Osteoblast (primary cell): Measurements from ENCODE around the gene MORC2. TPM values are rescaled to one million over a fixed set of nuclear protein-coding genes. Genes with fewer than 3 reads are reported as not detected.
A peak's percentile ranks its signal among the peaks of the same experiment; 100 is the strongest.

ENCODE experiments used
- DNase-seq: peaks from one replicate; pipeline ENCODE4 v3.0.0; 2011; ENCODE audit warnings: low spot score, mixed read lengths; ENCODE audit not compliant: insufficient read length; ENCODE audit errors: missing footprints
- H2AFZ ChIP-seq: 2 replicates; pipeline ENCODE4 v1.6.0; 2011; ENCODE audit warnings: mild to moderate bottlenecking, low read length
- H3K27ac ChIP-seq: 2 replicates; pipeline ENCODE4 v1.5.1; 2011; ENCODE audit warnings: mild to moderate bottlenecking, low read depth, low read length, moderate library complexity
- H3K27me3 ChIP-seq: 2 replicates; pipeline ENCODE4 v1.6.0; 2012; ENCODE audit warnings: mild to moderate bottlenecking, control low read depth, inconsistent platforms, low read length, moderate library complexity; ENCODE audit not compliant: insufficient read depth
- H3K36me3 ChIP-seq: 2 replicates; pipeline ENCODE4 v1.5.1; 2011; ENCODE audit warnings: mild to moderate bottlenecking, low read length, control low read depth, moderate library complexity; ENCODE audit not compliant: insufficient read depth
- H3K4me1 ChIP-seq: 2 replicates; pipeline ENCODE4 v1.5.1; 2011; ENCODE audit warnings: mild to moderate bottlenecking, low read length, control low read depth, moderate library complexity; ENCODE audit not compliant: insufficient read depth
- H3K4me2 ChIP-seq: 2 replicates; pipeline ENCODE4 v1.6.0; 2011; ENCODE audit warnings: mild to moderate bottlenecking, low read length; ENCODE audit not compliant: insufficient read depth
- H3K4me3 ChIP-seq: fragments of 200-600 bp; sonication (generic); 3 replicates; pipeline ENCODE4 v1.5.1; 2012; ENCODE audit warnings: mild to moderate bottlenecking, low read length, inconsistent platforms; ENCODE audit not compliant: insufficient read depth
- H3K79me2 ChIP-seq: 2 replicates; pipeline ENCODE4 v1.6.0; 2012; ENCODE audit warnings: mild to moderate bottlenecking, low read length, control low read depth, inconsistent platforms; ENCODE audit not compliant: insufficient read depth
- H3K9me3 ChIP-seq: 2 replicates; pipeline ENCODE4 v1.5.1; 2011; ENCODE audit warnings: low read depth, low read length, control low read depth
- H4K20me1 ChIP-seq: 2 replicates; pipeline ENCODE4 v1.6.0; 2012; ENCODE audit warnings: mild to moderate bottlenecking, low read length, control low read depth; ENCODE audit not compliant: insufficient read depth
- CTCF ChIP-seq: IDR thresholded peaks from 2 replicates; pipeline ENCODE4 v1.5.1; 2011; ENCODE audit warnings: mild to moderate bottlenecking, low read depth, low read length, moderate library complexity; ENCODE audit errors: extremely low read depth
- total RNA-seq: library from RNA; depleted of rRNA; stranded (reverse); fragments of >200 nt; gene quantifications from 2 replicates; pipeline ENCODE4 v1.2.3, GENCODE V29; 2012

Gene MORC2
- total RNA-seq, 1 donor, result 17.0 TPM

DNA sequence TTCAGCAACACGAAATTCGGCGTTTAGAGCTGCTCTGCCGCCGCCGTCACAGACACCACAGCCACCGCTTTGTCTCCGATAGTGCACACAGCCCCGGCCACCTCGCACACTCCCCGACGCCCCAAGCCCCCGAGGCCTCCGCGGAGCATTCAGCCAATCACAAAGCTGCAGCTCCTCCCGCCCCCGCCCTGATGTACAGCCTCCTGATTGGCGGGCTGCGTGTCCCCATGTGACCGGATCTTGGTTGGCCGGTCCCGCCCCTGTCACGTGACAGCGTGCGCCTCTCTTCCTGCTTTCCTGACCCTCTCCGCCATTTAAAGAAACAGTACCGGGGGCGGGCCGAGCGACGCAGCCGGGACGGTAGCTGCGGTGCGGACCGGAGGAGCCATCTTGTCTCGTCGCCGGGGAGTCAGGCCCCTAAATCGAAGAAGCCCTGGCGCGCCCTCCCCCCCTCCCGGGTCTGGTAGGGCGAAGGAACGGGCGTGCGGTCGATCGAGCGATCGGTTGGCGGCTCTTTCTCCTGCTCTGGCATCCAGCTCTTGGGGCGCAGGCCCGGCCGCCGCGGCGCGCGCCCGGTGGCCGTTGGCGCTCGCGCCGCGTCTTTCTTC lies 454 bp upstream of the MORC2 start, which contains the start of gene TUG1:
Gene TUG1 (plus strand): TSS at position 342 of the 608 bp plus-strand sequence.
- Histone ChIP-seq H3K79me2 (peaks cover 90% of the 10 kb centered on the region), H3K36me3 (peaks cover 27% of the 10 kb centered on the region), H3K4me3 (peak within 1 kb of the TSS; percentile 86), H3K4me2 (peak within 1 kb of the TSS; percentile 96), H3K9me3 (peaks cover 1% of the 10 kb centered on the region), H3K27ac (peak within 1 kb of the TSS; percentile 87), H3K4me1 (peaks cover 11% of the 10 kb centered on the region), H3K27me3 (no peaks in the 10 kb centered on the region), H4K20me1 (peaks cover 33% of the 10 kb centered on the region), H2AFZ (peak within 1 kb of the TSS; percentile 87)
- TF ChIP-seq CTCF, result no peak
- peak; percentile 100 for DNase-seq

DNA sequence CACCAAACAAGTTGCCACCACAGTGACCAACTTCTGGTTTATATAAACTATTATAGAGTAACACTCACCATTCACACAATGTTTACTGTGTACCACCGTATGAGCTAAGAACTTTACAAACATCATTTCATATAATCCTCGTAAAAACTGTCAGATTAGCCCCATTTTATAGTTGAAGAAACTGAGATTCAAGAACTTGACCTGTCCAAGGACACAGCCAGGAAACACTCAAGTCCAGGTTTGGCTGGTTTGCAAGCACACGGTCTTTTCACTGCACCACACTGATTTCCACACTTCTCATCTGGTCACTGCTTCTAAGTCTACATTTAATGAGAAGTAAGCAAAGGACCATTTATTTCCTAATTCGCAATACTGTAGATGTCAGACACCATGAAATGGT lies 3.7 kb downstream of the MORC2 start:
- Histone ChIP-seq H3K27ac (no peak overlapping the region), H3K9me3 (peaks cover 1% of the 10 kb centered on the region), H3K79me2 (peaks cover 71% of the 10 kb centered on the region), H3K4me1 (peaks cover under 1% of the 10 kb centered on the region), H2AFZ (no peak overlapping the region), H3K4me3 (no peak overlapping the region), H3K36me3 (no peaks in the 10 kb centered on the region), H3K4me2 (no peak overlapping the region), H3K27me3 (no peaks in the 10 kb centered on the region), H4K20me1 (peaks cover 5% of the 10 kb centered on the region)
- DNase-seq, result no peak
- TF ChIP-seq CTCF, result no peak

DNA sequence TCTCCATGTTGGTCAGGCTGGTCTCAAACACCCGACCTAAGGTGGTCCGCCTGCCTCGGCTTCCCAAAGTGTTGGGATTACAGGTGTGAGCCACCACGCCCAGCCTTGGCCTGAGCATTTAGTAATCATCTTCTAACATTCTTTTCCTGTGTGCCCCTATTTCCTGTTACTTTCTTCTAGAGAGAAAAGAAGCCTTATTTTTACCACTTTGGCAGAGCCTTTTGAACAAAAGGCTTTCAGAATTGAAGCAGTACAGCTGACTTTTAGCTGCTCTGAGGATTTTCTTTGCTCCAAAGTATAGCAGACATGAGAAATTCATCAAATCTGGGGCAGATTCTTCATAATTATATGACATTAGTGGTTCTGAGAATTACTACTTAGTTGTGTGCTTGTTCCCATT lies 13.4 kb downstream of the MORC2 start:
- Histone ChIP-seq H3K36me3 (peaks cover 47% of the 10 kb centered on the region), H3K4me3 (no peak overlapping the region), H3K27ac (no peak overlapping the region)

More for the DNA sequence above, 13.4 kb downstream of the MORC2 start:
- DNase-seq, result no peak
- H2AFZ ChIP-seq, result no peak overlapping the region
- no peak for TF ChIP-seq CTCF
- H4K20me1 ChIP-seq, result no peaks in the 10 kb centered on the region
- H3K27me3 ChIP-seq, result no peaks in the 10 kb centered on the region
- H3K4me1 ChIP-seq, result no peaks in the 10 kb centered on the region
- no peak overlapping the region for H3K4me2 ChIP-seq
- peaks cover 9% of the 10 kb centered on the region for H3K79me2 ChIP-seq
- no peaks in the 10 kb centered on the region for H3K9me3 ChIP-seq
